C4-2B (cell line): ENCODE results near the gene FAM53B.

Source experiments
- H3K27ac ChIP-seq: fragments of 450-650 bp; 2 replicates; pipeline ENCODE4 v1.5.1; 2017
- ZFX ChIP-seq: fragments of 450-650 bp; IDR thresholded peaks from 2 replicates; pipeline ENCODE4 v1.6.1; 2017
- TF ChIP-seq, protein P1 (sequence below): fragments of 450-650 bp; conservative IDR thresholded peaks from 2 replicates; pipeline ENCODE4 v1.5.1; 2017; ENCODE audit warnings: mild to moderate bottlenecking

Gene FAM53B

GRCh38 chr10:124640056-124640455, 104.1 kb downstream of the FAM53B start:
- no peak overlapping the region for H3K27ac ChIP-seq
- TF ChIP-seq ZFX = no peak
- TF ChIP-seq, protein P1, sequence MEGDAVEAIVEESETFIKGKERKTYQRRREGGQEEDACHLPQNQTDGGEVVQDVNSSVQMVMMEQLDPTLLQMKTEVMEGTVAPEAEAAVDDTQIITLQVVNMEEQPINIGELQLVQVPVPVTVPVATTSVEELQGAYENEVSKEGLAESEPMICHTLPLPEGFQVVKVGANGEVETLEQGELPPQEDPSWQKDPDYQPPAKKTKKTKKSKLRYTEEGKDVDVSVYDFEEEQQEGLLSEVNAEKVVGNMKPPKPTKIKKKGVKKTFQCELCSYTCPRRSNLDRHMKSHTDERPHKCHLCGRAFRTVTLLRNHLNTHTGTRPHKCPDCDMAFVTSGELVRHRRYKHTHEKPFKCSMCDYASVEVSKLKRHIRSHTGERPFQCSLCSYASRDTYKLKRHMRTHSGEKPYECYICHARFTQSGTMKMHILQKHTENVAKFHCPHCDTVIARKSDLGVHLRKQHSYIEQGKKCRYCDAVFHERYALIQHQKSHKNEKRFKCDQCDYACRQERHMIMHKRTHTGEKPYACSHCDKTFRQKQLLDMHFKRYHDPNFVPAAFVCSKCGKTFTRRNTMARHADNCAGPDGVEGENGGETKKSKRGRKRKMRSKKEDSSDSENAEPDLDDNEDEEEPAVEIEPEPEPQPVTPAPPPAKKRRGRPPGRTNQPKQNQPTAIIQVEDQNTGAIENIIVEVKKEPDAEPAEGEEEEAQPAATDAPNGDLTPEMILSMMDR = no peak

GRCh38 chr10:124639646-124640045, 104.5 kb downstream of the FAM53B start:
- H3K27ac ChIP-seq = no peak overlapping the region
- no peak for TF ChIP-seq ZFX
- TF ChIP-seq, protein P1 = no peak

- no peak overlapping the region for H3K27ac ChIP-seq
- TF ChIP-seq, protein P1 = no peak
- TF ChIP-seq ZFX = no peak
Measured at GRCh38 chr10:124639206-124639605, 105.0 kb downstream of the FAM53B start.

DNA sequence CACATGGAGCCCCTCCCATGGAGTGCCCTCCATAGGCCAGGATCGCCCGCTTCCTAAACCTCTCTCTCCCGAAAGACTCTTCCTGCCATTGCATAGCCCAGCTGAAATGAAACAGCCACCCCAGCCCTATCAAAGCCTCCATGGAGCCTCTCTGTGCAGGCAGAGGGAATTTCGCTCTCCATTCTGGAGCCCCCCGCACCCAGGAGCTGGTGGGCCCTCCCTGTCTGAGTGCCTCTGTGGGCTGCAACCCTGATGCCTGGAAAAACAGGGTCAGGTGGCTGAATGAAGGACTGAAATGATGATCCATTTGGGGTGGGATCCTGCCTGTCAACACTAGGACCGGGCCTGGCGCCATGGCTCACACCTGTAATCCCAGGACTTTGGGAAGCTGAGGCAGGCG, 106.4 kb downstream of the FAM53B start:
- TF ChIP-seq, protein P1 = no peak
- no peak for TF ChIP-seq ZFX
- no peak overlapping the region for H3K27ac ChIP-seq

- H3K27ac ChIP-seq = no peak overlapping the region
Measured at GRCh38 chr10:124637091-124637700, 107.0 kb downstream of the FAM53B start.

DNA sequence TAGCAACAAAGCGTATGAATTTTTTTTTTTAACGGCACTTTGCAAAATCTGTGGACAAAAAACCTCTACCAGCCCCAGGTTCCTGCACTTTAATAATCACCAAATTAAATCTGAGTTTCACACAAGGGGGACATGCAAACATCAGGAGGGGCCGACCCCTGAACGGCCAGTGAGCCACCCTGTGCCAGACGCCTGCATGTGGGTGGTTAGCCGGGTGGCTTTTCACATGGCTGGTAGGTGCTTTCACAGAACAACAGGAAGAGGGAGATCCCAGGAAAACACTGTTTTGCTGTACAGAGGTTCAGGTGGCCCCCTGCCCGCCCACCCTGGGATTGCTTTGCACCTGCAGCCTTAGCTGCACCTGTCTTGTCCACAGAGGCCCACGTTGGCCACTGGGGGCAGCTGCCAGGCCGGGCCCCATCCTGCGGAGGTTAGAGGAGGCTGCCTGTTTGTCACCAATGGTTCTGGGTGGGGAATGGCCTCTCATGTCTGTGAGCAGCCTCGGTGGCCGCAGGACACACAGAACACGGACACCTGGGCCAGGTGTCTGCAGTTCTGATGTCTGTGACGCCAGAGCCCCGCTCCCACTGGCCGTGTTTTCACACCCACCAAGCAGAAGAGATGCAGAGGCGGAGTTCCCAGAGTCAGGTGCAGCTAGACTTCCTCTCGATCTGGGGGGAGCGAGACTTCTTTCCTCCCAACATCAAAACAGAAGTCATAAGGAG, 107.7 kb downstream of the FAM53B start:
- H3K27ac ChIP-seq = no peak overlapping the region
- TF ChIP-seq, protein P1 = no peak
- no peak for TF ChIP-seq ZFX

More at GRCh38 chr10:124637091-124637700, 107.0 kb downstream of the FAM53B start:
- no peak for TF ChIP-seq ZFX

- H3K27ac ChIP-seq = peak overlapping the region; percentile 19
- TF ChIP-seq ZFX = no peak
- TF ChIP-seq, protein P1 = no peak
Measured at GRCh38 chr10:124632566-124632965, 111.6 kb downstream of the FAM53B start.
